Skeletal muscle tissue (tissue), 4 donors: ENCODE data around the gene ITSN1. TPM values are rescaled to one million over a fixed set of nuclear protein-coding genes. Genes with fewer than 3 reads are reported as not detected.
A peak's percentile ranks its signal among the peaks of the same experiment; 100 is the strongest.

ENCODE experiments used
- H3K27ac ChIP-seq: one replicate; pipeline ENCODE4 v1.7.0; 2013; ENCODE audit warnings: mild to moderate bottlenecking, low read depth, low read length, inconsistent platforms
- H3K27me3 ChIP-seq, 3 donors: one replicate each; pipeline ENCODE4 v1.7.0; 2013; ENCODE audit warnings: low read length in 3 of 3; ENCODE audit not compliant: control insufficient read depth in 3 of 3, insufficient read depth in 3 of 3
- H3K36me3 ChIP-seq, 3 donors: one replicate each; pipeline ENCODE4 v1.7.0; 2013; ENCODE audit warnings: low read length in 3 of 3; ENCODE audit not compliant: control insufficient read depth in 3 of 3, insufficient read depth in 3 of 3
- H3K4me1 ChIP-seq, 3 donors: one replicate each; pipeline ENCODE4 v1.7.0; 2013; ENCODE audit warnings: low read length in 3 of 3, mild to moderate bottlenecking in 3 of 3; ENCODE audit not compliant: control insufficient read depth in 3 of 3, insufficient read depth in 3 of 3
- H3K4me3 ChIP-seq, 3 donors: one replicate each; pipeline ENCODE4 v1.7.0; 2013; ENCODE audit warnings: low read length in 3 of 3
- H3K9ac ChIP-seq, 3 donors: one replicate each; pipeline ENCODE4 v1.7.0; 2013; ENCODE audit warnings: low read length in 3 of 3, mild to moderate bottlenecking in 3 of 3, moderate library complexity in 2 of 3, low read depth in 1 of 3
- H3K9me3 ChIP-seq, 3 donors: one replicate each; pipeline ENCODE4 v1.7.0; 2013; ENCODE audit warnings: low read length in 3 of 3; ENCODE audit not compliant: control insufficient read depth in 3 of 3
- total RNA-seq: library from RNA; depleted of rRNA; stranded (reverse); fragments of >200 nt; gene quantifications from one replicate; pipeline ENCODE4 v1.2.3, GENCODE V29; 2014
- donor health status: Osteomylitis.

The ITSN1 gene
- total RNA-seq, 1 donor from 2014 or later, result 21.4 TPM

GRCh38 chr21:33836408-33836807 is 194.1 kb downstream of the ITSN1 start:
- Histone ChIP-seq H3K4me3 (no peak overlapping the region), H3K9me3 (no peaks in the 10 kb centered on the region), H3K27me3 (no peaks in the 10 kb centered on the region), H3K4me1 (no peaks in the 10 kb centered on the region), H3K36me3 (peaks cover 18 to 32% (median 30%) of the 10 kb centered on the region in 3 donors), H3K27ac (no peak overlapping the region), H3K9ac (no peak overlapping the region)

GRCh38 chr21:33839167-33839716 is 196.9 kb downstream of the ITSN1 start:
- no peak overlapping the region for H3K27ac ChIP-seq
- H3K36me3 ChIP-seq, result peaks cover 15 to 24% (median 24%) of the 10 kb centered on the region in 3 donors
- H3K27me3 ChIP-seq, result no peaks in the 10 kb centered on the region
- no peaks in the 10 kb centered on the region for H3K9me3 ChIP-seq
- no peak overlapping the region for H3K4me3 ChIP-seq
- H3K4me1 ChIP-seq, result peaks cover 5 to 17% (median 10%) of the 10 kb centered on the region in 3 donors
- H3K9ac ChIP-seq, result no peak overlapping the region

- H3K36me3 ChIP-seq, result peaks cover 14 to 24% (median 23%) of the 10 kb centered on the region in 3 donors
- no peaks in the 10 kb centered on the region for H3K27me3 ChIP-seq
- H3K27ac ChIP-seq, result no peak overlapping the region
Measured at GRCh38 chr21:33839806-33840205, 197.5 kb downstream of the ITSN1 start.

GRCh38 chr21:33840771-33841170 is 198.5 kb downstream of the ITSN1 start:
- Histone ChIP-seq H3K36me3 (peaks cover 12 to 24% (median 20%) of the 10 kb centered on the region in 3 donors), H3K4me3 (no peak overlapping the region), H3K9ac (no peak overlapping the region), H3K9me3 (no peaks in the 10 kb centered on the region), H3K27me3 (no peaks in the 10 kb centered on the region), H3K27ac (no peak overlapping the region), H3K4me1 (peaks cover 8 to 19% (median 10%) of the 10 kb centered on the region in 3 donors)

More at GRCh38 chr21:33839806-33840205, 197.5 kb downstream of the ITSN1 start:
- Histone ChIP-seq H3K4me1 (peaks cover 8 to 19% (median 10%) of the 10 kb centered on the region in 3 donors), H3K9me3 (no peaks in the 10 kb centered on the region), H3K4me3 (no peak overlapping the region), H3K9ac (no peak overlapping the region)

- Histone ChIP-seq H3K9me3 (no peaks in the 10 kb centered on the region), H3K9ac (no peak overlapping the region), H3K36me3 (peaks cover 10 to 20% (median 17%) of the 10 kb centered on the region in 3 donors), H3K27ac (no peak overlapping the region), H3K27me3 (no peaks in the 10 kb centered on the region), H3K4me1 (peaks cover 8 to 19% (median 10%) of the 10 kb centered on the region in 3 donors), H3K4me3 (no peak overlapping the region)
Measured at GRCh38 chr21:33841561-33841960, 199.3 kb downstream of the ITSN1 start.

GRCh38 chr21:33843216-33843615 is 200.9 kb downstream of the ITSN1 start:
- Histone ChIP-seq H3K4me1 (peaks cover 20 to 28% (median 23%) of the 10 kb centered on the region in 3 donors), H3K27me3 (no peaks in the 10 kb centered on the region), H3K9ac (no peak overlapping the region), H3K36me3 (peaks cover 9 to 14% (median 9%) of the 10 kb centered on the region in 3 donors), H3K4me3 (no peak overlapping the region), H3K27ac (peak overlapping the region; percentile 37), H3K9me3 (no peaks in the 10 kb centered on the region)

- Histone ChIP-seq H3K4me3 (no peak overlapping the region), H3K4me1 (peaks cover 23 to 28% (median 25%) of the 10 kb centered on the region in 3 donors), H3K36me3 (peaks cover 3 to 7% (median 6%) of the 10 kb centered on the region in 3 donors), H3K9ac (no peak overlapping the region), H3K27me3 (no peaks in the 10 kb centered on the region), H3K9me3 (no peaks in the 10 kb centered on the region), H3K27ac (no peak overlapping the region)
Measured at GRCh38 chr21:33844104-33844889, 202.0 kb downstream of the ITSN1 start.

GRCh38 chr21:33844890-33845205 is 202.5 kb downstream of the ITSN1 start:
- no peak overlapping the region for H3K4me3 ChIP-seq
- peaks cover 23 to 28% (median 25%) of the 10 kb centered on the region in 3 donors for H3K4me1 ChIP-seq
- H3K9me3 ChIP-seq, result no peaks in the 10 kb centered on the region
- H3K9ac ChIP-seq, result no peak overlapping the region
- H3K27ac ChIP-seq, result no peak overlapping the region
- H3K36me3 ChIP-seq, result peaks cover 0 to 2% (median 1%) of the 10 kb centered on the region in 3 donors
- H3K27me3 ChIP-seq, result no peaks in the 10 kb centered on the region

GRCh38 chr21:33846141-33846540 is 203.8 kb downstream of the ITSN1 start:
- Histone ChIP-seq H3K27ac (no peak overlapping the region), H3K4me3 (no peak overlapping the region), H3K27me3 (no peaks in the 10 kb centered on the region), H3K9me3 (no peaks in the 10 kb centered on the region), H3K9ac (no peak overlapping the region), H3K4me1 (peaks cover 23 to 28% (median 25%) of the 10 kb centered on the region in 3 donors), H3K36me3 (no peaks in the 10 kb centered on the region)

- Histone ChIP-seq H3K9me3 (no peaks in the 10 kb centered on the region), H3K36me3 (no peaks in the 10 kb centered on the region), H3K27me3 (no peaks in the 10 kb centered on the region), H3K27ac (peak overlapping the region; percentile 44), H3K4me3 (peak overlapping the region in 2 of 3 donors; percentile 21 to 30), H3K4me1 (peaks cover 21 to 24% (median 23%) of the 10 kb centered on the region in 3 donors), H3K9ac (peak overlapping the region in 2 of 3 donors; percentile 0 to 34)
Measured at GRCh38 chr21:33847588-33848248, 205.4 kb downstream of the ITSN1 start.
